GM18517 (cell line): ENCODE data around the gene DUSP6.
"Not testable (repeated sequence)": the region's sequence is repeated elsewhere in the genome, so short reads cannot be mapped to it uniquely, and the experiment has no call there.

Experiments
- ATAC-seq: cut with Tn5 transposase; IDR thresholded peaks from one replicate; pipeline ENCODE4 v1.9.1; 2021; ENCODE audit warnings: mild to moderate bottlenecking, moderate library complexity; ENCODE audit not compliant: unreplicated experiment

DUSP6 gene

GRCh38 chr12:89353188-89353822 lies 1.0 kb upstream of the DUSP6 start:
- ATAC-seq: no peak

GRCh38 chr12:89352242-89352491 lies 134 bp downstream of the DUSP6 start:
- ATAC-seq: no peak

GRCh38 chr12:89351489-89352241 lies 636 bp downstream of the DUSP6 start:
- ATAC-seq: peak; percentile 31

GRCh38 chr12:89350630-89351488 lies 1.4 kb downstream of the DUSP6 start:
- ATAC-seq: no peak

GRCh38 chr12:89350260-89350629 lies 2.1 kb downstream of the DUSP6 start:
- ATAC-seq: no peak

GRCh38 chr12:89349814-89350213 lies 2.5 kb downstream of the DUSP6 start:
- no peak for ATAC-seq

GRCh38 chr12:89348894-89349699 lies 3.2 kb downstream of the DUSP6 start:
- ATAC-seq: no peak

GRCh38 chr12:89347325-89347829 lies 4.9 kb downstream of the DUSP6 start:
- no peak for ATAC-seq

GRCh38 chr12:89346741-89347324 lies 5.5 kb downstream of the DUSP6 start:
- ATAC-seq: no peak

GRCh38 chr12:89345830-89346740 lies 6.2 kb downstream of the DUSP6 start:
- ATAC-seq: peak; percentile 99

- ATAC-seq: no peak
Observed at GRCh38 chr12:89345376-89345775, 6.9 kb downstream of the DUSP6 start.

- no peak for ATAC-seq
Observed at GRCh38 chr12:89344862-89345202, 7.5 kb downstream of the DUSP6 start.

GRCh38 chr12:89344043-89344861 lies 8.0 kb downstream of the DUSP6 start:
- no peak for ATAC-seq

GRCh38 chr12:89343127-89343526 lies 9.2 kb downstream of the DUSP6 start:
- ATAC-seq: no peak

- ATAC-seq: no peak
Observed at GRCh38 chr12:89340861-89341260, 11.4 kb downstream of the DUSP6 start.

GRCh38 chr12:89339526-89339925 lies 12.8 kb downstream of the DUSP6 start:
- ATAC-seq: no peak

GRCh38 chr12:89337136-89337535 lies 15.2 kb downstream of the DUSP6 start:
- ATAC-seq: not testable (repeated sequence)

- ATAC-seq: no peak
Observed at GRCh38 chr12:89335452-89336244, 16.7 kb downstream of the DUSP6 start.
